Left ventricle myocardium inferior (tissue), 1 donor: ENCODE results near the gene TMED6. TPM values are rescaled to one million over a fixed set of nuclear protein-coding genes. Genes with fewer than 3 reads are reported as not detected.

ENCODE experiments used
- DNase-seq: peaks from one replicate; pipeline ENCODE4 v3.0.0-alpha.2; 2020
- H3K27ac ChIP-seq: fragments of 200-600 bp; replicated peaks from 2 replicates; pipeline ENCODE4 v1.8.0; 2021
- H3K27me3 ChIP-seq: fragments of 200-600 bp; 2 replicates; pipeline ENCODE4 v1.8.0; 2021; ENCODE audit warnings: low read depth
- H3K36me3 ChIP-seq: fragments of 200-600 bp; 2 replicates; pipeline ENCODE4 v1.8.0; 2021
- H3K4me1 ChIP-seq: fragments of 200-600 bp; 2 replicates; pipeline ENCODE4 v1.8.0; 2021
- H3K4me3 ChIP-seq: fragments of 200-600 bp; 2 replicates; pipeline ENCODE4 v1.8.0; 2021; ENCODE audit warnings: mild to moderate bottlenecking, moderate library complexity
- H3K9me3 ChIP-seq: fragments of 200-600 bp; replicated peaks from 2 replicates; pipeline ENCODE4 v1.8.0; 2021
- CTCF ChIP-seq: fragments of 200-600 bp; IDR thresholded peaks from 2 replicates; pipeline ENCODE4 v1.8.0; 2021; ENCODE audit warnings: antibody characterized with exemption, mild to moderate bottlenecking, borderline replicate concordance
- intact Hi-C: fragments of 100-400 bp; cut with micrococcal nuclease; formaldehyde crosslinking; loops from one replicate; pipeline ENCODE4 v1.11.0; 2022
- total RNA-seq: library from RNA; stranded (reverse); fragmentation: NEBNext Ultra II Directional; extraction: Animal tissue kit (Norgen Biotek cat#: 25700); gene quantifications from one replicate; pipeline ENCODE4 v1.2.1, GENCODE V29; 2021
- donor health status: DM: no; HTN: yes; CAD: no; lungs with severe emphysema.

Gene TMED6
- total RNA-seq, 1 donor from 2014 or later: not detected

DNA sequence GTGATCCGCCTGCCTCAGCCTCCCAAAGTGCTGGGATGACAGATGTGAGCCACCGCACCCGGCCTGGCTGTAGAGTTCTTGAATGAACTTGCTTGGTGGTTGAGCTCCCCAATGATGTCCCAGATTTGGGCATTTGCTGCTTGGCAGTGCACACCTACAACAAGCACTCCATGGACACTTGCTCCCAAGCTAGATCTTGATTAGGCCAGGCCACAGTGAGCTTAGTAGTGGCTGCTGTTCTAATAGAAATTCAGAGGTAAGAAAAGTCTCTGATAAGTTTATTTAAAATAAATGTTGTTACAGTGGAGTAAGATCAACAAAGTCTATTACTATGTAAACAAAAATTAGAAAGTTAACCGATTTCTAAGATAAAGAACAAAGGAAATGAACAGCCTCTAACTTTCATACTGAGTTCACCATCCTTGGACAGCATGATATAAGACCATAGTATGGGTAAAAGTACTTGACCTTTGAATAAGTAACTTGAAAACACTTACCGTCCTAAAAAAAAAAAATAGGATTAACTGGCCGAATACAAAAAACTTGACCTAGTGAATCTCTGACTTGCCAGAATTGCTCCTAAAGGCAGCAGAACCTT, 951 bp downstream of the TMED6 start:
- peaks cover 27% of the 10 kb centered on the region for H3K36me3 ChIP-seq
- no peaks in the 10 kb centered on the region for H3K4me1 ChIP-seq
- DNase-seq: no peak
- TF ChIP-seq CTCF: no peak
- H3K27me3 ChIP-seq: no peaks in the 10 kb centered on the region
- H3K27ac ChIP-seq: no peak overlapping the region
- intact Hi-C loops: no loop called here
- no peak overlapping the region for H3K4me3 ChIP-seq
- H3K9me3 ChIP-seq: no peaks in the 10 kb centered on the region

DNA sequence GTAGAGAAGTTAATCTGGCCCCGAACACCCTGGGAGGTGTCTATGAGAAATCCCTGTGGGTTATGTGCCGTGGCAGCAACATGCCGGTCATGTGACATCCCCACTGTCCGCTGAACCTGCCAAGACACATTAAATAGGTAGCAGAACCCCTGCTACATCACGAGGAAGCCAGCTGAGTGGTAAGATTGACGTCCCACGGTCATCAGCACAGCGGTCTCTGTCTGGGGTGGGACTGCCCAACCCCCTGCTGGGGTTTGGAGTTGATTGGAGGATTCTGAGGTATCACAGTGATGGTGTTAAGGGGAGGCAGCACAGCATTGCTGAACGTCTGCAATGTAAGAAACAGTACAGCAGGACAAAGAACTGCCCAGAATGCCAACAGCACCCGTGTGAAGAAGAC, 2.0 kb downstream of the TMED6 start:
- Histone ChIP-seq H3K27ac (no peak overlapping the region), H3K36me3 (peaks cover 27% of the 10 kb centered on the region), H3K27me3 (no peaks in the 10 kb centered on the region), H3K9me3 (no peaks in the 10 kb centered on the region), H3K4me1 (no peaks in the 10 kb centered on the region), H3K4me3 (no peak overlapping the region)
- intact Hi-C loops: no loop called here
- TF ChIP-seq CTCF: no peak
- DNase-seq: no peak

DNA sequence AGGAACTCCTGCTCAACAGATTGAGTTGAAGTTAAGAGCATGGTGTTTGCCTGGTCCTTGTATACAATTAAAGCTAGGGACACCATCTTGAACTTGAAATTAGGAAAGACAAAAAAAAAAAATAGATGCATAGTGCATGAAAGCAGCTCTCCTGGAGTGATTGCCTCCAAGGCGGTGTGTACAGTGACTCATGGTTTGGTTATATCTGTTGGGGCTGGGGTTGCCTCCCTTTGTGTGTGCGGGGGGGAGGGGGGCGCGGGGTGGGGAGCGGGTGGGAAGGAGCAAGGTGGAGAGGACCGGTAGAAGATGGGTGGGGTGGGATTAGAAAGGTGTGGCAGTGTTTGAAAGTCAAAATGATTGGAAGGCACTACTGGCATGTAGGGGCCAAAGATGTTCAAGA, 3.4 kb downstream of the TMED6 start:
- Histone ChIP-seq H3K27ac (no peak overlapping the region), H3K4me1 (no peaks in the 10 kb centered on the region), H3K4me3 (no peak overlapping the region), H3K36me3 (peaks cover 33% of the 10 kb centered on the region), H3K27me3 (no peaks in the 10 kb centered on the region), H3K9me3 (no peaks in the 10 kb centered on the region)
- intact Hi-C loops: no loop called here
- no peak for TF ChIP-seq CTCF
- DNase-seq: no peak

GRCh38 chr16:69346683-69347082, 4.9 kb downstream of the TMED6 start:
- Histone ChIP-seq H3K4me3 (no peak overlapping the region), H3K27ac (no peak overlapping the region), H3K9me3 (no peaks in the 10 kb centered on the region), H3K4me1 (no peaks in the 10 kb centered on the region), H3K36me3 (peaks cover 38% of the 10 kb centered on the region), H3K27me3 (no peaks in the 10 kb centered on the region)
- intact Hi-C loops: no loop called here
- no peak for DNase-seq
- no peak for TF ChIP-seq CTCF

- DNase-seq: no peak
- Histone ChIP-seq H3K27ac (no peak overlapping the region), H3K9me3 (no peaks in the 10 kb centered on the region), H3K27me3 (no peaks in the 10 kb centered on the region), H3K4me3 (no peak overlapping the region), H3K36me3 (peaks cover 41% of the 10 kb centered on the region), H3K4me1 (peaks cover 5% of the 10 kb centered on the region)
- TF ChIP-seq CTCF: no peak
- intact Hi-C loops: no loop called here
Measured at GRCh38 chr16:69345923-69346322, 5.7 kb downstream of the TMED6 start.

GRCh38 chr16:69344171-69344570, 7.4 kb downstream of the TMED6 start:
- Histone ChIP-seq H3K36me3 (peaks cover 33% of the 10 kb centered on the region), H3K9me3 (no peaks in the 10 kb centered on the region), H3K4me3 (no peak overlapping the region), H3K27ac (no peak overlapping the region), H3K4me1 (peaks cover 21% of the 10 kb centered on the region), H3K27me3 (no peaks in the 10 kb centered on the region)
- no peak for DNase-seq
- intact Hi-C loops: no loop called here
- TF ChIP-seq CTCF: no peak
